D341Med (cell line): ENCODE results near the gene EPN1.

Experiments used
- DNase-seq: peaks from one replicate; pipeline ENCODE4 v3.0.0; 2012; ENCODE audit warnings: low spot score

EPN1 gene

DNA sequence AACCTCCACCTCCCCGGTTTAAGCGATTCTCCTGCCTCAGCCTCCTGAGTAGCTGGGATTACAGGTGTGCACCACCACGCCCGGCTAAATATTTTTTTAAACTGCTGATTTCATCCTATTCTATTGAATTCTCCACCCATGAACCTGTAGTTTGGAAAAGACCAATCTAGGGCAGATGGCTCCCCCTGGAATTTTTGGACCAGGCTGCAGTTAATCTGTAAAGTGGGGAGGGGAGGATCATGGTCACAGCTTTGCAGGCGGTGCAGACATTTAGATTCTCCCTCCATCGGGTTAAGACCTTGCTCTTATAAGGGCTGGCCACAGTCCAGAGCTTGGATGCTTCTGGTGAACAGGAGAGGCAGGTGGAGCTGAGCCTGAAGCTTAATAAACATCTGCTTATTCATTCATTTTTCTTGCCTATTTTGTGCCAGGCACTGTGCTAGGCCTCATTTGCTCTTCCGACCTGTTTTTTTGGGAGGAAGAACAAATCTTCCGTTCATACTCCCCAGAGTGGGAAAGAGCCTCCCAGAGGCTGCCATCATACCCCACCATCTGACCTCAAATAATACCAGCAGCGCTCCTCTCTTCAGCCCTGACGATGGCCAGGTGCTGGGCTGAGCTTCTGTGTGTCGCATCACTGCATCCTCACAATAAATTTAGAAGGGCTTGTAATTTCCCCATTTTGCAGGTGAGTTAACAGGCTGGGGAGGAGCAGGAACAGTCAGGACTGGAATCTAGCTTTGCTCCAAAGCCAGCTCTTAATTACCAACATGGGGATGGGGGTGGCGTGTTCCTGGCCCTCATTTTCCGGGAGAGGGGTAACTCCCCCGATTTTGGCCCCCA lies 27.9 kb upstream of the EPN1 start:
- no peak for DNase-seq

DNA sequence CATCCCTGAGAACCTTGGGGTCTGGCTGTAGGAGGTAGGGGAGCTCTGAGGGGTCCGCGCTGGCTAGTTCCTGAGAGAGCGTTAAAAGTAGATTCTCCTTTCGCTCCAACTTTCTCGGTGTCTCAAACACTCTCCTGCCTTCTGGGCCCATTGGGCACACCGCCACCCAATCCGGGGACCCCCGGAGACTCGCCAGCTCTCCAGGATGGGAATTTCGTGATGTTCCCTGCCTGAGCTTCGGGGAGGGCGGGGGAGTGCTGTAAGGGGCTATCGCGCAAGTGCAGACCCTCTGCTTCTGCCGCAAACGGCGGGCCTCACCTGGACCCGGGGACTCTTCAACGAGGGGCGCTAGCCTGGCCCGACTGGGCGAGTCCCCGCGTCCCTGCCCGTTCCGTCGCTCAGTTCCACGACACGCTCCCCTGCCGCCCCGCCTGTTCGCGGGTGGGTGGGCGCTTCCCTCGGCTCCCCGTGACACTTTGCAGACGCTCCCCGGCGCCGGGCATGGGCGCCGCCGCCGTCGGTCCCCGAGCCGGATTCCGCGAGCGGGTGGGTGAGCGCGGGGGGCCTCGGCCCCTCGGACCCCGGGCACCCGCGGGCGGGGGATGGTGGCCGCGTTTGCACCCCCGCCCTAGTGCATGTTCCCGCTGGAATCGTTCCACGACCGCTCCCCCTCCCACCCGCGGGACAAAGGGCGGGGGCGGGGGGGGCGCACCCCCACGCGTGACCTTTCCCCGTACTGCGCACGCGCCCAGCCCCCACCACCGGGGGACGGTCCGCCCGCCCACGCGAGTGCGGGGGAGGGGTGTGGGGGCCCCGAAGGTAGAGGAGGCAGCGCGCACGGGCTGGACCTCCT lies 27.1 kb upstream of the EPN1 start, which contains the start of gene CCDC106:
TSS of gene CCDC106 (plus strand) at position 481 of the 853 bp plus-strand sequence. CDS start 835 bp downstream, outside the sequence.
- DNase-seq, result peak; percentile 86

DNA sequence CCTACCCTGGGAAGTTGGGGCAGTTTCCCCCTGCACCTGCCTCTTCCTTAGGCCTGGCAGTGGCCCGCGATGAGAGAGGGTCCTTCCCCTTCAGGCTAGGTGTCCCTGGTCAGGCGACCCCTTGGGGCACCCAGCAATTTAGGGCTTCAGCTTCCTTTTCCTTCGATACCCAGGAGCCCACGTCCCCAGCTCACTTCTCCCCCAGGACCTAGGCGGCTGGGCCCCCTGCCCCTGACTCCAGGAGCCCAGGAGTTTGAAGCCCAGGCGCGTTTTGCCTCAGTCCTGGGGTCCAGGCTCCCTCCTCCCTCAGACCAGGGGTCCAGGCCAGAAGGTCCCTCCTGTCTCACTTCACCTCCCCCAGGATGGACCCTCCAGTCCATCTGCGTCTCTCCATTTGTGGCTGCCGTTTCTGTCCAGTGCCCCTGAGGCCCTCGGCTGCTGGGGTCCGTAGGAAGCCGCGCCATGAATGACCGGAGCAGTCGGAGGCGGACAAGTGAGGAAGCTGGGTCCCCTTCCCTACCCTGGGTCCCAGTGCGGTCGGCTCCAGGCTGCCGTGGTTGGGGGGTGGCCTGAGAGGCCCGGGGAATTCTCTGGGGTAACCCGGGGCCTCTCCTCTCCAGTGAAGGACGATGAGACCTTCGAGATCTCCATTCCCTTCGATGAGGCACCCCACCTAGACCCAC lies 26.3 kb upstream of the EPN1 start:
- DNase-seq, result no peak

DNA sequence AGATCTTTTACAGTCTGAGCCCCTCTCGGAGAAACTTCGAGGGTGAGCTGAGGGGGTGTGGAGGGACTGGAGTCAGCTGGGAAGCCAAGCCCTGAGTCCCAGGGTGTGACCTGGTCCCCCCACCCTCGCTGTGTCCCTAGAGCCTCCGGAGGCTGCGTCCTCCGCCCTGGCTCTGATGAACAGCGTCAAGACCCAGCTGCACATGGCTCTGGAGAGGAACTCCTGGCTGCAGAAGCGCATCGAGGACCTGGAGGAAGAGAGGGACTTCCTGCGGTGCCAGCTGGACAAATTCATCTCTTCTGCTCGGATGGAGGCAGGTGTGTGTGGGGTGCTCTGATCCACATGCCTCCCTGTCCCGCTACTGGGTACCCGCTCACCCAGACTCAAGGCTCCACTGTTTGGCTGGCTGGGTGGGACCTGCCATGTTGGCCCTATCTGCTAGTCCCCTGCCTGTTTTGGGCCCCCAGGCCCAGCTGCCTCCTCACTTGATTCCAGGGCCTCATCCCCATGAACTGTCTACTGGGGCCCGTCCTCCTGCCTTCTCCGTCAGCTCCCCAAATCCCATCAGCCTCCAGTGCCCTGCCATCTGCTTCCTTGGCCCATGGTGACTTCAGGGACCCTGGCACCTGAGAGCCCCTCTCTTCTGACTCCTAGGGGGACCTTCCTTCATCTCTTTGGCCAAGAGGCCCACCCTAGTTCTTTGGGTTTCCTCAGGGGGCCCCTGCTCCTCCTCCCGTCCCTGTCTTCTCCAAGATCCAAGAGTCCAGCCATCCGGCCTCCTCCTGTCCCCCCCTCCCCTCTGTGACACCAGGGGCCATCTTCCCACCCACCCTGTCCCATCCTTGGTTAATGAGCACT lies 25.5 kb upstream of the EPN1 start:
- DNase-seq, result no peak

DNA sequence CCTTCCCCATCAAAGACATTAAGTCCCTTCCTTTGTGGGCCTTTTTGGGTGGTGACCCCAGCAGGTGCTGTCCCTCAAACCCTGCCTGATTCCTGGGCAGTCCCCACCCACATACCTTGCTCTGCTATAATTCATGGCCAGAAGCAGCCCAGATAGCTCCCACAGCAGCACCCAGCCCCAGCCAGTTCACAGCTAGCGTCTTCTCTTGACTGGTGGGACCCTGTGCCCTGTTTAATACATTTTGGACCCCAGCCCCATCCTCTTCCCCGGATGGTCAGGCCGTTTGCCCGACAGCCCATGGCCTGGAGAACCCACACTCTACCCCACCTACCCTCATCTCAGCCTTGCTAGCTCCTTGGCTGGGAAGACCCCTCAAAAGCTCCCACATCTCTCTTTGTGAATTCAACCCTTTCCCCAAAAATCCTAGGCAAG lies 24.9 kb upstream of the EPN1 start:
- DNase-seq, result no peak

DNA sequence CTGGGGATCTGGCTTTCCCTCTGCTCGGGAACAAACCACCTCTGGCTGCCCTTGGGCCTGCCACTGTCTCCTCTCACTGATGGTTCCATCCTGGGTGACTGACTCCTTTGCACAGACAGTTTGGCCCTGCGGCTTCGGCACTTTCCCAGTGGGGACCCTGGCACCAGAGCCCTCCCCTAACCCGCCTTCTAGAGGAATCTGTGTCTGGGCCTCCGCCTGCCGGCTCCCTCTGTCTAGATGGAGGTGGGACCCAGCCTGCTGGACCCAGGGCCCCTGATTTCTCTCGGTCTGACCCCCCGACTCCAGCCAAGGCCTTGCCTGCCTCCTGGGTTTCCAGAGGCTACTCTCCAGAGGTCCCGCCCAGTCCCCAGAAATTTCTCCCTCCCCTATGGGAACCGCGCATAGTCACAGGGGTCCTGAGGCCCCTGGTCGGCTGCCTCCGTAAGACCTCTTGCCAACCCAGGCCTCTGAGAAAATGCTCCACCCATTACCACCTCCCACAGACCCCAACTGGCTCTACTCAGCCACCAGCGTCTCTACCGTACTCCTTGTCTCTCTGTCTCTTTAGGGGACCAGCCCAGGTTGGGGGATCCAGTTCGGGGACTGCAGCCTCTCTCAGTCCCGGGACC lies 24.3 kb upstream of the EPN1 start:
- DNase-seq, result no peak

DNA sequence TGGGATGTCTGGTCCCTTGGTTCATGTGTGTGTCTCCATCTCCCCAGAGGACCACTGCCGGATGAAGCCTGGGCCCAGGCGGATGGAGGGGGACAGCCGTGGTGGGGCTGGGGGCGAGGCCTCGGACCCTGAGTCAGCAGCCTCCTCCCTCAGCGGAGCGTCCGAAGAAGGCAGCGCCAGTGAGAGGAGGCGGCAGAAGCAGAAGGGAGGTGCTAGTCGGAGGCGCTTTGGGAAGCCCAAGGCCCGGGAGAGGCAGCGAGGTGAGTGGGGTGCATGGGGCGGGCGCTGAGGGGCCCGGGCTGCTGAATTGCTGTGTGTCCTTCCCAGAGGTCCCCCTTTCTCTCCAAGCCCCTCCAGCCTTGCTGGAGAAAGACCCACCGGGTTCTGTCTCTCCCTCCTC lies 23.8 kb upstream of the EPN1 start:
- no peak for DNase-seq

DNA sequence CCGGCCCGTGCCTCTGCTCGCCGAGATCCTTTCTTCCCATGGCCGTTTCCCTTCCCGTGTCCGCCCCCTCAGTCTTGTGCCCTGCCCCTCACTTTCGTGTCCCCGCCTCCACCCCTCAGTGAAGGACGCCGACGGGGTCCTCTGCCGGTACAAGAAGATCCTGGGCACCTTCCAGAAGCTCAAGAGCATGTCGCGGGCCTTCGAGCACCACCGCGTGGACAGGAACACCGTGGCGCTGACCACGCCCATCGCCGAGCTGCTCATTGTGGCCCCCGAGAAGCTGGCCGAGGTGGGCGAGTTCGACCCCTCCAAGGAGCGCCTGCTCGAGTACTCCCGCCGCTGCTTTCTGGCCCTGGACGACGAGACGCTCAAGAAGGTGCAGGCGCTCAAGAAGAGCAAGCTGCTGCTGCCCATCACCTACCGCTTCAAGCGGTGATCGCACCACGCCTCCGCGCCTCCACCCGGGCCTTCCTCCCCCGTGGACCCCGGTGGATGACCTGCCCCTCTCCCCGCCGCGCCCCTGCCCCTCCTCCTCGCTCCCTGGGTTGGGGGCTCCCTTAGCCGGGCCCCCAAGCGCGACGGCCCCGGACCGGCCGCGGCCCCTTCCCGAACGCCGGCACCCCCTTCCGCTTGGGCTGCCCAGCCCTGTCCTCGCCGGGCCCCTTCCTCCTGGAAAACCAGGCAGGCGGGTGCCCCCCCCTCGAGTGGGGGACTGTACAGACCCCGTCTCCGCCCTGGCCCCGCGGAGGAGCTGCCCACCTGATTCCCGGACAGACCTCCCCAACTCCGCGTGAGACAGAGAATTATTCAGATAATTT lies 22.5 kb upstream of the EPN1 start:
- no peak for DNase-seq

DNA sequence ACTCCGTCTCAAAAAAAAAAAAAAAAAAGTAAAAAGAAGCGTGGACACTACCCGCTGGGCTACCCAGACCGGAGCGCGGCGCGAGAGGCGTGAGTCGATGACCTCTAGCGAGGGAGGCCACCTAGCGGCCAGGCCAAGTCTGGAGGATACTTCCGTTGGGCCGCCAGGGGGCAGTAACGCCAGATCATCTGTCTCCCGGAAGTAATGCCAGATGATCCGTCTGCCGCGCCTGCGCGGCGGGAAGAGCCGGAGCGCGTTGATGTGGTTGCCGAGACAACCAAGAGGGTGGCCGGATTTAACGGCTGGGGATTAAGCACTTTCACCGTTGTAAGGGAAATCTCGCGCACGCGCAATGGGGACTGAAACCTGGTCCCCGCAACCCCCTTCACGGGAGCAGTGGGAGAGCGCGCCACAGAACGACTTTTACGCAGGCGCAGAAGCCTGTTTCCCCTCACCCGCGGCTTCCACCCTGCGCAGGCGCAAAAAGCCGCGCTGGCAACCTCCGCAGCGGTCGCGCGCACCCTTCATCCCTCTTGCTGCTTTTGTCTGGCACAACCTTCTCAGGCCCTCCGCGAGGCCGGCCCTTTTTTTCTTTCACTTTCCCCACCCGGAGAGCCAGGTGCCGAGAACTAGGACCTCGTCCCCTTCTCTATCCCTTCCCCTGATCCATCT lies 21.2 kb upstream of the EPN1 start:
- peak; percentile 92 for DNase-seq

DNA sequence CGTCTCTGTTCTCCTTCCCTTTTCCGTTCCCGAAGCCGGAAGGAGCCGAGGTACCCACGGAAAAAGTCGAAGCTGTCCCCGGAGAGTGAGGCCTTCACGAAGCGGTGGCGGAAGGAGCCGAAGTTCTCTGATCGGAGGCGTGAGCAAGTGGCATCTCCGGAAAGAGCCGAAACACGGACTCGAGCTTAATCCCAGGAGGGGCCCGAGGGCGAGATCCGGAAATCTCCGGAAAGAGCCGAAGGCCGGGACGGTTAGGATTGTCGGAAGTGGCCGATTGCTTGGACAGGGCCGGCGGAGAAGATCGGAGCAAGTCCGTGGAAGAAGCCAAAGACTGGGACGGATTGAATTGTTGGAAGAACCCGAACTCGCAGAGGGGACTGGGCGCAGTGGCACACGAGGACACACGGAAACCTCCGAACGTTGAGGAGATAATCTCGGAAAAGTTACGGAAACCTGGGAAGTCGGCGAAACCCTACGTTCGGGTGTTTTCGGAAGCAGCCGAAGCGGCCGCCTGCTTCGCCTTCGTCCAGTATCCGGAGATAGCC lies 20.6 kb upstream of the EPN1 start:
- DNase-seq, result peak; percentile 83

DNA sequence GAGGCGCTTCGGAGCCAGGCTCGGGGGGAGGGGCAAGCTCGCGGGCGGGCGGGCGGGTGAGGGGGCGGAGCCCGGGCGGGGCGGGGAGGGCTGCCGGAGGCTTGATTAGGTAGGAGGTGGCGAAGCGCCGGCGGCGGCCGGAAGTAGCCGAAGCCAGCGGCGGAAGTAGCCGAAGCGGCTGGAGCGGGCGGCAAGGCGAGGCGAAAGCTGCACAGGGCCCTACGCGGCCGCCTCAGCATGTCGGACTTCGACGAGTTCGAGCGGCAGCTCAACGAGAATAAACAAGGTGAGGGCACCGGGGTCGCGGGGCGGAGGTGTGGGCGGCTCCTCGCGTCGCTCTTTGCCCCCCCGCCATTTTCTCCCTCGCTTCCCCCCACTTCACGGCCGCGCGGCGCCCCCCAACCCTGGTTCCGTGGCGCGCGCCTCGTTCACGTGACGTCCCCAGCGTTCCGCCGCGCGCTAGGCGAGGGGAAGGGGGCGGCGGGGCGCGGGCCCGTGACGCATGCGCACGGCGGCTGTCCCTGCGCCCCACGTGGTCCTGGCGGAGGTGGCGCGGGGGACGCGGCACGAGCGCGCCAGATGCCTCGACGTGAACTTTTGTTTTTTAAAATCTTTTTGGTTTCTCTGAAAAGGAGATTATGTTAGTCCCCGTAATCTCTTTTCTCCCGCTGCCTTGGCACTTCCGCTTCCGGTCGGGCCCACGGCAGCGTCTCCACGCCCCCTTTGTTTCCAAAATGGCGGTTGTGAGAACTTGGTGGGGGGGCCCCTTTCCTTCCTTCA lies 20.0 kb upstream of the EPN1 start, which contains the start of gene U2AF2:
TSS of gene U2AF2 (plus strand) at position 168 of the 780 bp plus-strand sequence. CDS start at position 238, 70 bp downstream.
- peak; percentile 96 for DNase-seq

DNA sequence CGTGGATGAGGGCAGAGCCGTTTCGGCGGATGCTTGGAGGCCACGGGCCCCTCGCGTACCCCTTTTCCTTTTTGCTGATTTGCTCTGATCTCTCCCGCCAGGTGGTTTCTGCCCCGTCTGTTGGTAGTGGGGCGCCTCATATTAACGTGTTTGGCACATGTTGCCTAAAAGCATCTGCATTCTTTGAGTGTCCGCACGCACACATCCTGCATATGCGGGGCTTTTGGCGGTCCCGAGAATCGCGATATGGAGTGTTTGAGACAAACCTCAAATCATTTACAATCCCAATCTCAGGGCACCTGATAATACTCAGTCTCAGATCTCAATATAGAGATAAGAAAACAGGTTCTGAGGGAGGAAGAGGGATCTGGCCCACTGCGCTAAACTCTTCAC lies 19.4 kb upstream of the EPN1 start:
- DNase-seq, result no peak

DNA sequence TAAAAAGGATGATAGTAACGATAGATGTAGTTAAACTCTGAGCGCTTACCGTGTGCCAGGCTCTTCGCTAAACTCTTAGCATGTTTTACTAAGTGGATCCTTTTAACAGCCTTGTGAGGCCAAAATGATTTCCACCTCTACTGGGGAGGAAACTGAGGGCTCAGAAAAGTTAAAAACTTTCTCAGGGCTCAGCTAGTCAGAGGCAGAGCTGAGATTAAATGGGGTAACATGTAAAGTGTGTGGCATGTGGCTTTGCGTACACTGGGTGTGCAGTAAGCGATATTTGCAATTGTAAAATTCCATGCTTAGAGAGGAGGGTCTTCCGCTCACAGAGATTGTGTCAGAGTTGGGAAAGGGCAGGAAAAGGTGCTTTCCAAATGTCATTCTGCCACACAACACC lies 18.5 kb upstream of the EPN1 start:
- no peak for DNase-seq

DNA sequence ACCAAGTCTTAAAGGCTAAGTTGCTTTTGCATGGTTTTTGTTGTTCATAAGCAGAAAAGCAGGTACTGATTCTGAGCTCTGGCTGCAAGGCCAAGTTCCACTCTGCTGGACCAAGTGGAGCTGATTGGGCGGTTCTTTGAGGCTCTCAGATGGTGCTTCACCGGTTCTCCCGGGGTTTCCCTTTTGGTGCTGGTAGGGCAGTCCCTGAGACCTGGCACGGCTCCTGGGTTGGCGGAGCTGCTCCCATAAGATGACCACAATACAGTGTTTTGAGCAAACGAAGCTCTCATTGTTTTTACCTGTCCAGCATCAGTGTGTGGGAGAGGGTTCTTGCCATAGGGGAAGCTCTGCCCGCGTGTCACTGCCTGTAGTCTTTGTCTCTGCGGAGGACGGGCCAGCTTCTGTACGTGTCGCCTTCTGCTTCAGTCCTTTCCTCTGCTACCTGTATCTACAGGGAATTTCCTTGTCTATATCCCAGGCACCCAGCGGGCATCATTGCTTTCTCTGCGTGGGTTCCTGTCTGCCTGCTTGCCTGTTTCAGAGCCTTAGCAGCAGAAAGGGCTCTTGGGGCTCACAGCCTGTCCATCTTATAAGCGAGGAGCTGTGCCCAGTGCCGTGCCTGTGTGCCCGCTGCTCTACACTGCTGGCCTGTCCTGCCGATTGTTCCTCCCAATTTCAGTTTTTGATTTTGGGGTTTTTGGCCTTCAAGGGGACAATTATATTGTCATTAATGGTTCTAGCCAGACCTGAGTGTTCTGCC lies 17.9 kb upstream of the EPN1 start:
- DNase-seq, result no peak

DNA sequence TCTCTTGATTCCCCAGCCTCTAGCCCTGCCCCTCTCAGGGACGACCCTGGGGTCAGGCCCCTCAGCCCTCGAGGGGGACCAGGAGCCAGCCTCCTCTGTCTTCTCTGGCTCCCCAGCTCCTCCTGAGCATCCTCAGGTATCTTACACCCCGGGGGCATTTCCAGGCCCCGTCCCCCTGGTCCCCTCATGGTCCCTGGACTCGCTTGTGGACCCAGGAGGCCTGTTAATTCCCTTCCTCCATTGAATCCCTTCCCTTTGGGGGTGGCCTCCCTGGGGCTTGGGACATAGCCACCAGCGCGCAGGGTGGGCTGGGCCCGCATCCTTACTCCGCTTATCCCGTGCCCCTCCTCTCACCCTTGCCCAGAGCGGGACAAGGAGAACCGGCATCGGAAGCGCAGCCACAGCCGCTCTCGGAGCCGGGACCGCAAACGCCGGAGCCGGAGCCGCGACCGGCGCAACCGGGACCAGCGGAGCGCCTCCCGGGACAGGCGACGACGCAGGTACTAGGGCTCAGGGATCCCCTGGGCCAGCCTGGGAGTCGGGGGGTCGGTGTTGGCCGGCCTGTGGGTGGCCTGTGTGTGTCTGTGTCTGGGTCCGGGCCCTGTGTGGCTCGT lies 16.1 kb upstream of the EPN1 start:
- DNase-seq, result no peak

DNA sequence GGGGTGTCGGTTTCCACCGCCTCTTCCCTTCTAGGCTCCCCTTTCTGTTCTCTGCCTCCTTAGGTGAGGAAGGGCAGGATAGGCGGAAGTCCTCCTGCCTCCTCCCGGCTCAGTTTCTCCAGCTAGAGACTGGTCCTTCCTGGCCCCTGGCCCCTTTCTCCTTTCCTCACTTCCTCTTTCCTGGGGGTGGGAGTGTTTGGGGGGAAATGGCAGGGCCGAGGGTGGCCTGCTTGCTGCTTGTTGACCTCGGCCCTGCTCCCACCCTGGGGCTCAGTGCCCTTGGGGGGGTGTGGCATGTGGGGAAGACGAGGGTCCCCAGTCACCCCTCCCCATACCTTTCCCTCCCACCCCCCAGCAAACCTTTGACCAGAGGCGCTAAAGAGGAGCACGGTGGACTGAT lies 15.2 kb upstream of the EPN1 start:
- DNase-seq, result no peak

DNA sequence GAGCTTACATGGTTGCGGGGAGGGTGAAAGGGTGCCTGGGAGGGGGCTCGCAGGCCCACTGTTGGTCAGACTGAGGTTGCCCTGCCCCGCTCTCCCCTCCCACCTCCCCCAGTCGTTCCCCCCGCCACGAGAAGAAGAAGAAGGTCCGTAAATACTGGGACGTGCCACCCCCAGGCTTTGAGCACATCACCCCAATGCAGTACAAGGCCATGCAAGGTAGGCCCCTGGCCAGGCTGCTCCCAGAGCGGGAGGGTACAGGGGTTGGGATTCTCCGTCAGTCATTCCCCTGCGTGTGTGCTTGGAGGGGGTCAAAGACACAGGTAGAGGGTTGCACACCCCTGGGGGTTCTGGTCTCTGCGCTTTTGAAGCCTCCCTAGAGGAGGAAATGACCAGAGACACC lies 14.6 kb upstream of the EPN1 start:
- no peak for DNase-seq
